ENCODE measurements around the gene DPF1.

- TF ChIP-seq CTCF (IDR thresholded peaks at IDR 0.05) = no peak
- TF ChIP-seq TCF7L2 (IDR thresholded peaks at IDR 0.05; ENCODE audit: low read depth, low read length) = no peak
- no peak for TF ChIP-seq POLR2AphosphoS5 (IDR thresholded peaks at IDR 0.05; ENCODE audit: low read depth, low read length)
- TF ChIP-seq REST (IDR thresholded peaks at IDR 0.05; ENCODE audit: insufficient read depth in 1 of 2, low read depth in 2 of 2, low read length in 1 of 2) = no peak
These were observed 48.6 kb downstream of the DPF1 start for GRCh38 chr19:38175422-38175821.

Measured in Panc1 (cell line).